T-helper 2 cell treated with Interferon-gamma antibody and Interleukin-4, amounts not matched to agents 100 ng/mL and 5 ng/mL, for 36 hours (primary cell): ENCODE results near the gene SNX13. TPM values are rescaled to one million over a fixed set of nuclear protein-coding genes. Genes with fewer than 3 reads are reported as not detected.

Experiments used
- intact Hi-C: fragments of 100-400 bp; cut with micrococcal nuclease; formaldehyde crosslinking; loops from one replicate; pipeline ENCODE4 v1.15.1; 2023
- total RNA-seq: library from RNA; stranded (reverse); gene quantifications from 2 replicates; pipeline ENCODE4 v1.2.3, GENCODE V29; 2022

SNX13 gene
- total RNA-seq, 1 donor from 2014 or later = 19.0 TPM

DNA sequence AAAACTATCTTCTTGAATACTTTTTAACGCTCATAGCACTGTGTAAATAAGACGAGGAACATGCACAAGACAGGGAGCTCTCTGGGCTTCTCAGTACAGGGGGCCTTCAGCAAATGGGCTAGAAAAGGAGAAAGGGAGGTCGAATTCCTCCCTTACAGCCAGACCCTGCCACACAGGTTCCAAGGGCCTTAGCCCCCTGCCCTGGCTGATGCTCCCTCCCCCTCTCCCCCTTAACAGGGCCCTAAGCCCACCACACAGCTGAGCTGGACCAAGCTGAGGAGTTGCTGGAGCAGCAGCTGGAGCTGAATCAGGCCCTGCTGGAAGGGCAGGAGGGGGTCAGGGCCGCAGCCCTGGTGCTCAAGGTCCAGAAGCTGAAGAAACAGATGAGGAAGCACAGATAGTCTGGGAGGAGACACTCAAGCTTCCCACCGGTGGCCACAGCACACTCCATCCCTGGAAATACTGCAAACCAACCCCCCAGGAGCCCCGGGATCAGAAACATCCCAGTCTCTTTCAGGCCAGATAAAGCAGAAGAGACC lies 153.9 kb downstream of the SNX13 start:
- intact Hi-C loops = no loop called here

DNA sequence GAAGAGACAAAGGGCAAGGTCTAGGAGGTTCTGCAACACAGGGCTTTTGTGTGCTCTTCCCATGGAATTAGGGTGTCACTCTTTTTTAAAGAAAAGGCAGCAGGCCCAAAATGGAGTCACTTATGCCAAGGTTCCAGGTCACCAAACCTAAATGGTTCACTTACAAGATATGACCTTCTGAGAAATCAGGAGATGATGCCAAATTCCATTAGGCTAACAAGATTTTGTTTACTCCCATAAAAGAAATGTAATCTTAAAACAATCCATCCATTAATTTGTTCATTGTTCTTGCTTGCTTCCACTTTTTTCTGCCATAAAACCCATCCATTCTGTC lies 158.1 kb downstream of the SNX13 start:
- intact Hi-C loops = no loop called here

DNA sequence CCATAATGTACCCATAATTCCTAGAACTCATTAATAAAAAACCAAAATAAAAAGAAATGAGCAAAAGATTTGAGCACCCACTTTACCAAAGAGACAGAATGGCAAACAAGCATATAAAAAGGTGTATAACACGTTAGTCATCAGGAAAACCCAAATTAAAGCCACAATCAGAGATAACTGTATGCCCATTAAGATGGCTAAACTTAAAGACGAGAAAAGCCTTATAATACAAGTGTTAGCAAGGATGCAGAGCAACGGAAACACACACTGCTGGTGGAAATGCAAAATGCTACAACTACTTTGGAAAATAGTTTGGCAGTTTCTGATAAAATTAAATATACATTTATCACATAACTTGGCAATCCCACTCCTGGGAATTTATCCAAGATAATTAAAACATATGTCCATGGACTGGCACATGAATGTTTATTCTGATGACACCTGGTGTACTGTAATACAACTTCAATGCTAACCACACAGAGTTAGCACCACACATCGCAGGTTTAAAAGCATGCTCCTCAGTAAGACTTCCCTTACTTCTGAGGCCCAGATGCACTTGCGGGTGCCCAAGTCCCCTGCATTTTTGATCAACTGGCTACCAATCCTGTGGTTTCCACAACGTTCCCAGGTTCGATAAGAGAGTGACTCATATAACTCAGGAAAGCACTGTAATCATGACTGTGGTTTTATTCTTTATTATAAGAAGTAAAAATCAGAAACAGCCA lies 158.6 kb downstream of the SNX13 start:
- intact Hi-C loops = no loop called here

DNA sequence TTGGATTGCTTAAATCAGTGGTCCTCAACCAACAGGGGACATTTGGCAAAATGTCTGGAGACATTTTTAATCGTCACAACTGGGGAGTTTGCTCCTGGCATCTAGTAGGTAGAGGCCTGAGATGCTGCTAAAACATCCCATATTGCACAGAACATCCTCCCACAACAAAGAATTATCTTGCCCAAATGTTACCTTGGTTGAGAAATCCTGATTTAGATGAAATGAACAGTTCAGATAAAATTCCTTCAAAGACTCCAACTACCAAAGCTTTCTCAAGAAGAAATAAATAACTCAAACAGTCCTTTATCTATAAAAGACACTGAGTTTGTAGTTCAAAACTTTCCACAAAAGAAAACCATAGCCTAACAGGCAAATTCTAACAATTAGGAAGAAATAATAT lies 160.9 kb downstream of the SNX13 start:
- intact Hi-C loops = no loop called here

DNA sequence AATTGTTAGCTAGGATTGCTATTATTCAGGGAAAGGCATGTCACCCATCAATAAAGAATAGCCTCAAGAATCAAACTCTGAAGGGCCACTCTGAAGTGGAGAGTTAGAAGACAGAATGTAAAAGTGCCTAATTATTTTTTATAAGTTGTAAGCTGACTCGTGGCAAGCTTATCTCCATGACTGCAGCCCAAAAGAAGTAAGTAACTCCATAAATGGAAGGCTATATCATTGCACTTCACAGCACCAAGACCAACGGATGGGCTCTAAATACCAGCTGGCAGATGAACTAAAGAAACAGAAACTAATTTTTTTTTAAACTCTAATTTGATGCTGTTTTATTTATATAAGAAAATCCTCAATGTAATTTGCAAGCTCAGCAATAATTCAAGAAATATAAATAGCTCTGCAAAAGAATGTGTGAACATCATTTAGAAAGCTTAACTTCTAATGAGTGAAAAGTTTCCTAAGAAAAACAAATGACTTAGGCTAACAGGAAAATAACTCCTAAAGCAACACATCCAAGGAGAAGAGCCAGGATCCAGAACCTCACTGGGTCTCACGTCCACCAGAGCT lies 165.5 kb downstream of the SNX13 start:
- intact Hi-C loops = loop anchor here (5.0 kb wide), 1 partner anchor 167 kb away; the partner anchor contains the start of gene SNX13

DNA sequence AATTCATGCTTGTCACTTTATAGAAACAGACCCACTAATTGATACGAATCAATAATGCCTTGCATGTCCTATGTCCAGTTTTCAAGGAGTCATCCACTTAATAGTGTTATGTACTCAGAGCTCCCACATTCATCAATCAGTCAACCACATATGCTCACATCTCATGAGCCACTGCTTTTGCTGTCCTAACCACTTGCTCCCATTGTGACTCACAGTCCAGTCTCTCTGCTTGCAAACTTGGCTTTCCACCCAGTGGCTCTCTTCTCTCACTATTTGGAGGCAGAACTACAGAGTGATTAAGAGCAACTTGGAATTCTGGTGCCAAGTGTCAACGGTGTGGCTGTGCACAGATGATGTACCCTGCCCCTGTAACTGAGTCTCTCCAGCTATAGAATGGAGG lies 166.0 kb downstream of the SNX13 start:
- intact Hi-C loops = loop anchor here (5.0 kb wide), 1 partner anchor 168 kb away; the partner anchor contains the start of gene SNX13

DNA sequence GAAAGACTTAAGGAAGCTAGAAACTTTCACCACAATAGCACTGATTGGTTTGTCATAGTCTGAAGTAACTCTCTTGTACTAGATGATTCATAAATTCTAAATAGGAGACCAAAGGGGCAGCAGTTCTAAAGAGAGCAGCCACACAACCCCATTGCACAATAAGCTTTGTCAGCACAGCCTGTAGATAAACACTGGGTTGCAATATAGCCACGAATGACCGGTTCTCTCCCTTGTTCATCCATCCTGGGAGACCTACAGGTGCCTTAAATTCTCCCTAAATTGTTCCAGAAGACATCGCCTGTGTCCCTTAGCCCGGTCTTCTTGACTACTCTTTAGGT lies 167.0 kb downstream of the SNX13 start:
- intact Hi-C loops = loop anchor here (5.0 kb wide), 1 partner anchor 169 kb away; the partner anchor contains the start of gene SNX13

DNA sequence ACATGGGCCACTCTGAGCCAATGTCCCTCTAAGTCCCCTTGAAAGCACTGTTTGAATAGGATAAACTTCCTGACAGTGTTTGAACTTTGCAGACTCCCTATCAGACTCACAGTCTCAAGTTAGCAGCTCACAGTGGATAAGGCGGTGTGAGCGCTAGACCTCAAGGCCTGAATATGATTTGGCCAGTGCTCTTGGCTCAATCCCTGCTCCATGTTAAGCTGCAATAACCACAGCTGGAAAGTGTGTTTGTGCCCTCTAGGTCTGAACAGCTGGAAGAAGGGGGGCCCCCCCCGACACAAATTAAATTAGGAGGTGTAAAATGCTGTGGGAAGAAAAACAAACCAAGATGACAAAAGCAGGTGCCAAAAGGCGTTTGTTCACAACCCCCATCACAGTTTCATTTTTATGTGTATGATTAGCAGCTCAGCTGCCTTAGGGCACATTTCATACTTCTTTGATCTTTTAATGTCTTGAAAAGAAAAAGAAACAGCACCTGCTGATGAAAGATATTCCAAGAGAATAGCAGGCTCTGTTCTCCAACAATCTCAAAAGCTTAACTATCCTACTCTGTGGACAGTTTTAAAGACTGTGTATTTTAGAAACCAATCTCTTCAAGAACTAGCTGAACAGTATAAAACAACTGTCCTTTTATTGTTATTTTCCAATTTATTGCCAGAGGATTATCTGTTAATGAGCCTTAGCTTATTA lies 167.6 kb downstream of the SNX13 start:
- intact Hi-C loops = loop anchor here (5.0 kb wide), 1 partner anchor 170 kb away; the partner anchor contains the start of gene SNX13

DNA sequence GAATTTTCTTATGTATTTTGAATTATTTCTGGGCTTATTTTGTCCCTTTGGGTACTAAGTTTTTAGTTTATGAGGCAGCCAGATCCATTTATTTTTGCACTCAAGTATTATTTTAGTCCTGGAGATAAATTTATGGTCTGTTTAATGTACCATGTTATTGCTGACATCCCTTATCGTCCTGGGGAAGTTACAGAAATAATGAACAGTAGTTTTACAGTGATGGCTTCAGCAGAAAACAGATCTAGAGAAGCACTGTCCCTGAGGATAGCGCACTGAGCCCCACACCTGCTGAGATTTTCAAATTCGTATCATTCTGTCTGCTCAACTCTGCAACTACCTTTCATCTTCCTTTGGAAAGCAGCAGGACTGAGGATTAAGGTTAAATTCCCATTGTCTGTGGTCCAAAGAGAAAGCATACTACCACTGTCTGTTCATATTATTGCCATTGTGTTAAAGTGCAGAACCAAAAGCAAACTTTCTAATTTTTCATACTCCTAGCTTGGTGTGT lies 168.3 kb downstream of the SNX13 start:
- intact Hi-C loops = loop anchor here (5.0 kb wide), 1 partner anchor 170 kb away; the partner anchor contains the start of gene SNX13

DNA sequence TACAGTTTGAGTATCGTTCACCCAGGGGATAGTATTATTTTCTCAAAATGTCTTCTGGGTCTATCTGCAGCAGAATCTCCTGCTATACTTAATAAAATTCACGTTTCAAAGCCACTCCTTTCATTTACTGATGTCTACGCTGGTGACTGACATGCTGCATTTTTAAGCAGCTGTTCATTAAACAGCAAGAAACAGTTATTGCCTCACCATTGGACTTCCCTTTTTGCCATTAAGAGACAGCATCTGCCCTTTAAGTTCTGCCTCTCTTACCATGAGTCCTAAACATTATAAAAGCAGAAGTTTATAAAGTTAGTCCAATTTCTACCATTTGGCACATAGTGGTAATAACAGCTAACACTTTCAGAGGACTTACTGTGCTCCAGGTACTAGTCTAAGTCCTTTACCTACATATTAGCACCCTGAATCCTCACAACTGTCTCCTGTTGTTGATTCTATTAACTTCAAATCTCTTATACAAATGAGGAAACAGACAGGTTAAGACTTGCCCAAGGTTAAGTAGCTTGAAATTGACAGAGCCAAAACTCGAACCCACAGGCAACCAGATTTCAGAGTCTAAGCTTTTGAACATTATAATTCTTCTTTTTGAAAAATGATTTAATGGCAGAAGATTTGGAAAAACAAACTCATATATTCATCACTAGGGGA lies 169.5 kb downstream of the SNX13 start:
- intact Hi-C loops = loop anchor here (1.0 to 5.0 kb wide), 4 partner anchors 171 to 574 kb away; partner anchors contain the start of gene SNX13

DNA sequence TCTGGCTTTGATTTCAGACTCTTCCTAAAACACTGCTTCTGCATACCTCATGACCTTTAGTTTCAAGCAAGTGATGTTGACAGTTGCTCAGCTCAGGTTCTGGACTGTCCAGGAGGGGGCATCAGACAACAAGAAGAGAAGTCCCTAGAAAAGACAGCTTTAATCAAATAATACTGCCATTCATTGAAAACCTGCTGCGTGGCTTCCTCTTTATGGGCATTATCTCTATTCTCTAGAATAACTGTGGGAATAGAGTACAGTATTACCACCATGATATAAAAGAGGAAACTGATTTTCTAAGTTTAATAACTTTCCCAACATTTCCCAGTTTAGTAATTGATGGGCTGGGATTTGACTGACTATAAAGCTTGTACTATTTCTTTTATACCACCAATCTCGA lies 170.4 kb downstream of the SNX13 start:
- intact Hi-C loops = loop anchor here (1.0 to 5.0 kb wide), 4 partner anchors 172 to 575 kb away; partner anchors contain the start of gene SNX13

DNA sequence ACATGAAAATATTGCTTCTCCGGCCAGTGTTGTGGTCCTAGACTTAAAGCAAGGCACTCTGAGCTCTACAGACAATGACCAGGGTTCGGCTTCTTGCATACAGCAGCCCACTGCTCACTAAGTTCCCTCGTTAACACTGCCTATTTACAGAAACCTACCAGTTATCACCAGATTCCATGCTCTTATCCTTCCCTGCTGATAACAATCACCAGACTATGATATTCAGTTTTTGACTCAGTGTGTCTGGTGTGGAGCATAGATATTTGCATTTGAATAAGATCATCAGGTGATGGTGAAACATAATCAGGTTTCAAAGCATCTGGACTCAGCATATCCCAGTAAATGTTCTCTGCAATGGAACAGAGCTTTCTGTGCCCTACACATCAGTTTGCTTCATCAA lies 182.3 kb downstream of the SNX13 start:
- intact Hi-C loops = no loop called here

DNA sequence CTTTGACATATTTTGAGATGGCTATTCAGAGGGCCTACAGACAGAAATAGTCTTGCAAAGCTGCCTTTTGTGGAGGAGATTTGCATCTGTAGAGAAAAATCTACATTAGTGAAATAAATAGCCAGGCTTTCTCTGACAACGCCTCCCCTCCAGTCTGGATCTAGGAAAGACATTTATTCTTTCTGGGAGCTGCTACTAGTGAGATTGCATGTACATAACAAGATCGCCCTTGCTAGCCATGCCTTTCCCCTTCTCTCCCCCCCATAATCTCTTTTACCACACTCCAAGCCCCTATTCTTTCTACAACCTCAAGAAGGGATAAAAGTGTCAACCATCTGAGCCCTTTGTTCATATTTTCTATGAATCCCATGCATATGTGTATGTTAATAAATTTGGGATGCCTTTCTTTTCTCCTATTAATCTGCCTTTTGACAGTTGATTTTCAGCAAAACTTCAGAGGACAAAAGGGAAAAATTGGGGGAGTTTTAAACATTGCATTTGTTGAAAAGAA lies 194.2 kb downstream of the SNX13 start:
- intact Hi-C loops = no loop called here

DNA sequence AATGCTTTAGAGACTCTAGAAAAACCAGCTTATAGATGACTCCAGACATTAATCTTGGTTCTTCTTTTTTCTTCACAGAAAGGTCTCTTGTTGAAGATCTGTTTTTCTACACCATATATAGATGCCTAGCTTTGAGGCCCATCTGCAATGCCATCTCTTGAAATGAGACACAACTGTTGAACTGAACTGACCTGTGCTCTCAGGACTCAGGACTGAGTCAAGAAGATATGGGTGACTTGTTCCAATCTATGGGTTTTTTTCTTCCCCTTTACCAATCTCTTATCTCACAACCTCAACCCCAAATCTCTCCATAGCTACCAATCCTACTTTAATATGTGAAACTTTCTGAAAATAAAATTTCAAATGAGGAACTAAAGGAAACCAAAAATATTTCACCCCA lies 194.7 kb downstream of the SNX13 start:
- intact Hi-C loops = no loop called here

DNA sequence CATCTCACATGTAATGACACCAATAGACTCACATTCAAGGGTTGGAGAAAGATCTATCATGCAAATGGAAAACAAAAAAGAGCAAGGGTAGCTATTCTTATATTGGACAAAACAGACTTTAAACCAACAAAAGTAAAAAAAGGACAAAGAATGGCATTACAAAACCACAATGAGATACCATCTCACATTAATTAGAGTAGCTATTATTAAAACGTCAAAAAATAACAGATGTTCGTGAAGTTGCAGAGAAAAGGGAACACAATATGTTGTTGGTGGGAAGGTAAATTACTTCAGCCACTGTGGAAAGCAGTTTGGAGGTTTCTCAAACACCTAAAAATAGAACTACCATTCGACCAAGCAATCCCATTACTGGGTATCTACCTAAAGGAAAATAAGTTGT lies 197.0 kb downstream of the SNX13 start:
- intact Hi-C loops = no loop called here

DNA sequence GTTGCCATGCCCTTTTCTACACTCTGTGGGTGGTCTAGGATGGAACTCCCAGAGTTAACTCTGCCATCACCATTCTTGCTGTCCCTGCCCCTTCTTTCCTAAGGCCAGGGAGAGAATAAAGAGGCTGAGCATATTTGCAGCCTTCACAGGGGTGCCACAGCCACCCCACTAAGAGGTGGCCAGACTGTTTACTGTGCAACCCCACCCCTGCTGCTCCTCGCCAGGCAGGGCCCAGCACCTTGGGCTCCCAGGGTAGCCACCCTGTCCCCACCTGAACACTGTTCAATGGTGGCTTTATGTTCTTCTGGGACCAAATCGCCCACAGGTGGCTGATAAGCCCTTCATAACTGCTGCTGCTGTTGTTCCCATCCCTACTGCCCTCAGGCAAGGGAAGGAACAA lies 198.9 kb downstream of the SNX13 start:
- intact Hi-C loops = no loop called here

Other genes with a start within 250 kb of the SNX13 start
- gene PRPS1L1, start 87.4 kb upstream of the SNX13 start, total RNA-seq = not detected in 2 replicates